ENCODE data around the gene DPP6.

DNA sequence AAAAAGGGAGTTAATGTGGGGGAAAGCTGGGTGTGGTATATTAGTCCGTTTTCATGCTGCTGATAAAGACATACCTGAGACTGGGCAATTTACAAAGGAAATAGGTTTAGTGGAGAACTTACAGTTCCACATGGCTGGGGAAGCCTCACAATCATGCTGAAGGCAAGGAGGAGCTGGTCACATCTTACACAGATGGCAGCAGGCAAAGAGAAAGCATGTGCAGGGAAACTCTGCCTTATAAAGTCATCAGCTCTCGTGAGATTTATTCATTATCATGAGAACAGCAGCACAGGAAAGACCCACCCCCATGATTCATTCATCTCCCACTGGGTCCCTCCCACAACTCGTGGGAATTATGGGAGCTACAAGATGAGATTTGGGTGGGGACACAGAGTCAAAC, 836.5 kb downstream of the DPP6 start:
- TF ChIP-seq, protein P1, sequence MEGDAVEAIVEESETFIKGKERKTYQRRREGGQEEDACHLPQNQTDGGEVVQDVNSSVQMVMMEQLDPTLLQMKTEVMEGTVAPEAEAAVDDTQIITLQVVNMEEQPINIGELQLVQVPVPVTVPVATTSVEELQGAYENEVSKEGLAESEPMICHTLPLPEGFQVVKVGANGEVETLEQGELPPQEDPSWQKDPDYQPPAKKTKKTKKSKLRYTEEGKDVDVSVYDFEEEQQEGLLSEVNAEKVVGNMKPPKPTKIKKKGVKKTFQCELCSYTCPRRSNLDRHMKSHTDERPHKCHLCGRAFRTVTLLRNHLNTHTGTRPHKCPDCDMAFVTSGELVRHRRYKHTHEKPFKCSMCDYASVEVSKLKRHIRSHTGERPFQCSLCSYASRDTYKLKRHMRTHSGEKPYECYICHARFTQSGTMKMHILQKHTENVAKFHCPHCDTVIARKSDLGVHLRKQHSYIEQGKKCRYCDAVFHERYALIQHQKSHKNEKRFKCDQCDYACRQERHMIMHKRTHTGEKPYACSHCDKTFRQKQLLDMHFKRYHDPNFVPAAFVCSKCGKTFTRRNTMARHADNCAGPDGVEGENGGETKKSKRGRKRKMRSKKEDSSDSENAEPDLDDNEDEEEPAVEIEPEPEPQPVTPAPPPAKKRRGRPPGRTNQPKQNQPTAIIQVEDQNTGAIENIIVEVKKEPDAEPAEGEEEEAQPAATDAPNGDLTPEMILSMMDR (IDR thresholded peaks at IDR 0.05; ENCODE audit: low read depth, low read length): no peak
- TF ChIP-seq POLR2A (IDR thresholded peaks at IDR 0.05; ENCODE audit: extremely low read depth, insufficient read length): no peak
- TF ChIP-seq MYC (IDR thresholded peaks at IDR 0.05; ENCODE audit: low read depth, low read length): no peak
- TF ChIP-seq, protein P2, sequence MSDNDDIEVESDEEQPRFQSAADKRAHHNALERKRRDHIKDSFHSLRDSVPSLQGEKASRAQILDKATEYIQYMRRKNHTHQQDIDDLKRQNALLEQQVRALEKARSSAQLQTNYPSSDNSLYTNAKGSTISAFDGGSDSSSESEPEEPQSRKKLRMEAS (IDR thresholded peaks at IDR 0.05; ENCODE audit: low read depth, low read length): no peak
